ENCODE data around the gene KCNJ10. TPM values are rescaled to one million over a fixed set of nuclear protein-coding genes. Genes with fewer than 3 reads are reported as not detected.

KCNJ10 gene
- polyA plus RNA-seq, 1 donor (not counting 4 experiments of a cell fraction or from before 2014, with no cell fraction given), result not detected

GRCh38 chr1:159986093-159986492 lies 83.9 kb downstream of the KCNJ10 start:
- no peak for FAIRE-seq
- dilution Hi-C loops (cut with MboI; ENCODE audit: extremely low pct_ligation_motif_present, low sequenced_read_pairs), result no loop called here

DNA sequence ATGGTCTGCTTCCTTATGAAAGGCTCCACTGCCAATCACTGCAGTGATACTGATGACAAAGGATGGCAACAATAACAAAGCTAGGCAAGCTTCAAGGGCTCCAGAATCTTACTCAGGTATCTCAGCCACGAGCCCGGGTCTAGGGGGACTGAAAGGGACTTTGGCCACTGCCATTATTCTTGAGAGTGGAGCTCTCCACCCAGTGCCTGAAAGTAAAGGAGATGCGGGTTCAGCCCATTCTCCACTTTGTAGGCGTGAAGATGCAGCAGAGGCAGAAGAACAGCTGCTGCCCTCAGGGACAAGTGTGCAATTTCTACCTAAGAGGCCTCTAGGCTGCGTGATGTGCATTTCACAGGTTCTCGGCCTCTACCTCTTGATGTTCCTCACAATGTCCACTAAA lies 84.5 kb downstream of the KCNJ10 start:
- no peak overlapping the region for H3K4me2 ChIP-seq (ENCODE audit: control insufficient read depth, extremely low read depth, insufficient read depth, low read depth, low read length)
- H4K20me1 ChIP-seq (ENCODE audit: control insufficient read depth, extremely low read depth, insufficient read depth, low read length), result no peaks in the 10 kb centered on the region
- no peak overlapping the region for H3K4me3 ChIP-seq (ENCODE audit: control insufficient read depth in 2 of 3, extremely low read depth in 1 of 3, insufficient read depth in 2 of 3, low read depth in 1 of 3, low read length in 3 of 3)
- peaks cover 14 to 15% of the 10 kb centered on the region in 2 experiments for H3K36me3 ChIP-seq (ENCODE audit: control insufficient read depth in 2 of 2, extremely low read depth in 1 of 2, insufficient read depth in 2 of 2, low read length in 2 of 2)
- no peaks in the 10 kb centered on the region for H3K79me2 ChIP-seq (ENCODE audit: control insufficient read depth, insufficient read depth, low read length)
- dilution Hi-C loops (cut with MboI; ENCODE audit: extremely low pct_ligation_motif_present, low sequenced_read_pairs), result no loop called here
- no peaks in the 10 kb centered on the region for H3K4me1 ChIP-seq (ENCODE audit: control insufficient read depth, extremely low read depth, insufficient read depth, low read length)
- no peak overlapping the region for H3K27ac ChIP-seq (ENCODE audit: control insufficient read depth, insufficient read depth, low read length)
- no peak for DNase-seq (ENCODE audit: low read depth, low spot score)
- no peak overlapping the region for H2AFZ ChIP-seq (ENCODE audit: control insufficient read depth, low read length)
- no peaks in the 10 kb centered on the region for H3K27me3 ChIP-seq (ENCODE audit: control insufficient read depth, extremely low read depth, insufficient read depth, low read length)
- no peak overlapping the region for H3K9ac ChIP-seq (ENCODE audit: control insufficient read depth, extremely low read depth, insufficient read depth, low read length)
- no peak for TF ChIP-seq EZH2 (IDR thresholded peaks at IDR 0.05; ENCODE audit: low read length)
- TF ChIP-seq, protein P1, sequence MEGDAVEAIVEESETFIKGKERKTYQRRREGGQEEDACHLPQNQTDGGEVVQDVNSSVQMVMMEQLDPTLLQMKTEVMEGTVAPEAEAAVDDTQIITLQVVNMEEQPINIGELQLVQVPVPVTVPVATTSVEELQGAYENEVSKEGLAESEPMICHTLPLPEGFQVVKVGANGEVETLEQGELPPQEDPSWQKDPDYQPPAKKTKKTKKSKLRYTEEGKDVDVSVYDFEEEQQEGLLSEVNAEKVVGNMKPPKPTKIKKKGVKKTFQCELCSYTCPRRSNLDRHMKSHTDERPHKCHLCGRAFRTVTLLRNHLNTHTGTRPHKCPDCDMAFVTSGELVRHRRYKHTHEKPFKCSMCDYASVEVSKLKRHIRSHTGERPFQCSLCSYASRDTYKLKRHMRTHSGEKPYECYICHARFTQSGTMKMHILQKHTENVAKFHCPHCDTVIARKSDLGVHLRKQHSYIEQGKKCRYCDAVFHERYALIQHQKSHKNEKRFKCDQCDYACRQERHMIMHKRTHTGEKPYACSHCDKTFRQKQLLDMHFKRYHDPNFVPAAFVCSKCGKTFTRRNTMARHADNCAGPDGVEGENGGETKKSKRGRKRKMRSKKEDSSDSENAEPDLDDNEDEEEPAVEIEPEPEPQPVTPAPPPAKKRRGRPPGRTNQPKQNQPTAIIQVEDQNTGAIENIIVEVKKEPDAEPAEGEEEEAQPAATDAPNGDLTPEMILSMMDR (optimal IDR thresholded peaks at IDR 0.05 in 1 of 3, IDR thresholded peaks at IDR 0.05 in 1 of 3, conservative IDR thresholded peaks at IDR 0.05 in 1 of 3; ENCODE audit: extremely low read depth in 1 of 3, insufficient read depth in 2 of 3, low read length in 3 of 3), result no peak
- H3K9me3 ChIP-seq (ENCODE audit: control insufficient read depth, low read depth, low read length), result no peaks in the 10 kb centered on the region
- FAIRE-seq, result no peak
- H3K9me1 ChIP-seq (ENCODE audit: control insufficient read depth, extremely low read depth, insufficient read depth, low read length), result no peaks in the 10 kb centered on the region

More at GRCh38 chr1:159986093-159986492, 83.9 kb downstream of the KCNJ10 start:
- peaks cover 10 to 12% of the 10 kb centered on the region in 2 experiments for H3K36me3 ChIP-seq (ENCODE audit: control insufficient read depth in 2 of 2, extremely low read depth in 1 of 2, insufficient read depth in 2 of 2, low read length in 2 of 2)
- no peaks in the 10 kb centered on the region for H3K9me3 ChIP-seq (ENCODE audit: control insufficient read depth, low read depth, low read length)
- no peak overlapping the region for H3K9ac ChIP-seq (ENCODE audit: control insufficient read depth, extremely low read depth, insufficient read depth, low read length)
- H2AFZ ChIP-seq (ENCODE audit: control insufficient read depth, low read length), result no peak overlapping the region
- no peaks in the 10 kb centered on the region for H4K20me1 ChIP-seq (ENCODE audit: control insufficient read depth, extremely low read depth, insufficient read depth, low read length)
- no peak overlapping the region for H3K4me3 ChIP-seq (ENCODE audit: control insufficient read depth in 2 of 3, extremely low read depth in 1 of 3, insufficient read depth in 2 of 3, low read depth in 1 of 3, low read length in 3 of 3)
- H3K9me1 ChIP-seq (ENCODE audit: control insufficient read depth, extremely low read depth, insufficient read depth, low read length), result no peaks in the 10 kb centered on the region
- TF ChIP-seq, protein P1 (optimal IDR thresholded peaks at IDR 0.05 in 1 of 3, IDR thresholded peaks at IDR 0.05 in 1 of 3, conservative IDR thresholded peaks at IDR 0.05 in 1 of 3; ENCODE audit: extremely low read depth in 1 of 3, insufficient read depth in 2 of 3, low read length in 3 of 3), result no peak
- no peak for TF ChIP-seq EZH2 (IDR thresholded peaks at IDR 0.05; ENCODE audit: low read length)
- no peaks in the 10 kb centered on the region for H3K4me1 ChIP-seq (ENCODE audit: control insufficient read depth, extremely low read depth, insufficient read depth, low read length)
- no peaks in the 10 kb centered on the region for H3K79me2 ChIP-seq (ENCODE audit: control insufficient read depth, insufficient read depth, low read length)
- no peaks in the 10 kb centered on the region for H3K27me3 ChIP-seq (ENCODE audit: control insufficient read depth, extremely low read depth, insufficient read depth, low read length)
- H3K4me2 ChIP-seq (ENCODE audit: control insufficient read depth, extremely low read depth, insufficient read depth, low read depth, low read length), result no peak overlapping the region
- no peak for DNase-seq (ENCODE audit: low read depth, low spot score)
- H3K27ac ChIP-seq (ENCODE audit: control insufficient read depth, insufficient read depth, low read length), result no peak overlapping the region

Data from keratinocyte (primary cell).